ENCODE data around the gene HDAC8. TPM values are rescaled to one million over a fixed set of nuclear protein-coding genes. Genes with fewer than 3 reads are reported as not detected.

Gene HDAC8
- total RNA-seq, 1 donor from 2014 or later: 23.0 TPM

GRCh38 chrX:72297953-72298730, 274.5 kb downstream of the HDAC8 start:
- H3K4me3 Mint-ChIP-seq (ENCODE audit: unreplicated experiment): no peak overlapping the region
- no peak for DNase-seq (ENCODE audit: low spot score)
- H3K36me3 Mint-ChIP-seq (ENCODE audit: low read depth): no peaks in the 10 kb centered on the region
- peaks cover under 1% of the 10 kb centered on the region for H3K9me3 Mint-ChIP-seq (ENCODE audit: low read depth)
- H3K27me3 Mint-ChIP-seq (ENCODE audit: low read depth): peaks cover 38% of the 10 kb centered on the region
- peak; percentile 13 for TF ChIP-seq CTCF (IDR thresholded peaks at IDR 0.05)
- no peaks in the 10 kb centered on the region for H3K4me1 Mint-ChIP-seq (ENCODE audit: low read depth)
- no peak overlapping the region for H3K27ac Mint-ChIP-seq (ENCODE audit: unreplicated experiment)

DNA sequence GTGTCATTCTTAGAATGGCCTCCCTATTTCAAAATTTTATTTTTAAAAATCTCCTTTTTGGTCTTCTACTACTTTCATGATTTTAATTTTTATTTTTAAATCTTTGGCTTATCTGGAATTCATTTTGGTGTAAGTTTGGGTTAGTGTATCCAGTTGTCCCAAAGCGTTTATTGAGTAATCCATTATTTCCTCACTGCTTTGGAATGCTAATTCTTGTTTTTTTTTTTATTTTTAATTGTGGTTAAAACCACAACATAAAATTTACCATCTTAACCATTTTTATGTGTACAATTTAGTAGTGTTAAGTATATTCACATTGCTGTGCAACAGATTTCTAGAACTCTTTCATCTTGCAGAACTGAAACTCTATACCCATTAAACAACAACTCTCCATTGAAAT, 275.7 kb downstream of the HDAC8 start:
- H3K27me3 Mint-ChIP-seq (ENCODE audit: low read depth): peaks cover 38% of the 10 kb centered on the region
- no peaks in the 10 kb centered on the region for H3K4me1 Mint-ChIP-seq (ENCODE audit: low read depth)
- no peak for DNase-seq (ENCODE audit: low spot score)
- H3K36me3 Mint-ChIP-seq (ENCODE audit: low read depth): no peaks in the 10 kb centered on the region
- TF ChIP-seq CTCF (IDR thresholded peaks at IDR 0.05): no peak
- H3K9me3 Mint-ChIP-seq (ENCODE audit: low read depth): peaks cover 11% of the 10 kb centered on the region
- H3K27ac Mint-ChIP-seq (ENCODE audit: unreplicated experiment): no peak overlapping the region
- H3K4me3 Mint-ChIP-seq (ENCODE audit: unreplicated experiment): no peak overlapping the region

- TF ChIP-seq CTCF (IDR thresholded peaks at IDR 0.05): no peak
- Mint-ChIP-seq H3K4me1 (ENCODE audit: low read depth) (no peaks in the 10 kb centered on the region), H3K27ac (ENCODE audit: unreplicated experiment) (no peak overlapping the region), H3K36me3 (ENCODE audit: low read depth) (no peaks in the 10 kb centered on the region), H3K9me3 (ENCODE audit: low read depth) (peaks cover 15% of the 10 kb centered on the region), H3K4me3 (ENCODE audit: unreplicated experiment) (no peak overlapping the region), H3K27me3 (ENCODE audit: low read depth) (peaks cover 34% of the 10 kb centered on the region)
- DNase-seq (ENCODE audit: low spot score): no peak
These were observed 276.9 kb downstream of the HDAC8 start for GRCh38 chrX:72295745-72296144.

DNA sequence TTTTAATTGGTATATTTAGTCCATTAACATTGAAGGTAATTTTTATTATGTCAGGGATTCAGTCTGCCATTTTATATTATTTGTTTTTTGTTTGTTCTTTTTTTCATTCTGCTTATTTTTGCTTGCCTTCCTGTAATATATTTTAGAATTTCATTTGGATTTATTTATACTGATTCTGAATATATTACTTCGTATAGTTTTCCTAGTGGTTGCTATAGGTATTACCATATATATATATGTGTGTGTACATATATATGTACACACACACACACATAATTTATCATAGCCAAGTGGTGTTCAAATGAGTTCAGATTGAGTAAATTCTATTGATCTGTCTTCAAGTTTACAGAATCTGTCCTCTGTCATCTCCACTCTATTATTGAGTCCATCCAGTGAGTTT, 278.1 kb downstream of the HDAC8 start:
- H3K4me1 Mint-ChIP-seq (ENCODE audit: low read depth): no peaks in the 10 kb centered on the region
- peaks cover 17% of the 10 kb centered on the region for H3K9me3 Mint-ChIP-seq (ENCODE audit: low read depth)
- H3K4me3 Mint-ChIP-seq (ENCODE audit: unreplicated experiment): no peak overlapping the region
- peak; percentile 56 for TF ChIP-seq CTCF (IDR thresholded peaks at IDR 0.05)
- no peaks in the 10 kb centered on the region for H3K36me3 Mint-ChIP-seq (ENCODE audit: low read depth)
- H3K27me3 Mint-ChIP-seq (ENCODE audit: low read depth): peaks cover 26% of the 10 kb centered on the region
- no peak for DNase-seq (ENCODE audit: low spot score)
- H3K27ac Mint-ChIP-seq (ENCODE audit: unreplicated experiment): no peak overlapping the region

DNA sequence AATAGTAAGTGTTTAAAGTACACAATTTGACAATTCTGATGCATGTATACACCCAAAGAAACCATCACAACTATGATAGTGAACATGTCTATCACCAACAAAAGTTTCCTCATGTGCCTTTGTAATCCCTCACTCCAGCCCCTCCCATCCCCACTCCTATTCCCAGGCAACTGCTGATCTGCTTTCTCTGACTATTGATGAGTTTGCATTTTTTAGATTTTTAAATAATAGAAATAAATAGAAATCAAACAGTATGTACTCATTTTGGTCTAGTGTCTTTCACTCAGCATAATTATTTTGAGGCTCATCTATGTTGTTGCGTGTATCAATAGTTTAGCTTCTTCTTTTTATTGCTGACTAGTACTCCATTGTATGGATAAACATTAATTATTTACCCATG, 290.3 kb downstream of the HDAC8 start:
- DNase-seq (ENCODE audit: low spot score): no peak
- no peak for TF ChIP-seq CTCF (IDR thresholded peaks at IDR 0.05)
- Mint-ChIP-seq H3K27ac (ENCODE audit: unreplicated experiment) (no peak overlapping the region), H3K27me3 (ENCODE audit: low read depth) (peaks cover 22% of the 10 kb centered on the region), H3K4me3 (ENCODE audit: unreplicated experiment) (no peak overlapping the region), H3K9me3 (ENCODE audit: low read depth) (no peaks in the 10 kb centered on the region), H3K4me1 (ENCODE audit: low read depth) (peaks cover under 1% of the 10 kb centered on the region), H3K36me3 (ENCODE audit: low read depth) (no peaks in the 10 kb centered on the region)
